H1 (cell line): ENCODE measurements around the gene ZBTB16. TPM values are rescaled to one million over a fixed set of nuclear protein-coding genes. Genes with fewer than 3 reads are reported as not detected.

Experiments used
- JUN ChIP-seq: IDR thresholded peaks from 2 replicates; pipeline ENCODE4 v1.6.1; 2011; ENCODE audit warnings: low read depth, mild to moderate bottlenecking, improper control_type of control experiment, low read length
- KDM4A ChIP-seq: IDR thresholded peaks from one replicate; pipeline ENCODE4 v1.7.1; 2012; ENCODE audit warnings: low read depth, mild to moderate bottlenecking, moderate library complexity, low read length, inconsistent platforms; ENCODE audit not compliant: severe bottlenecking
- KDM5A ChIP-seq: fragments of 200-600 bp; IDR thresholded peaks from 2 replicates; pipeline ENCODE4 v1.7.1; 2012; ENCODE audit warnings: mild to moderate bottlenecking, low read length, inconsistent platforms, mixed read lengths
- PHF8 ChIP-seq: fragments of 200-600 bp; sonication (generic); conservative IDR thresholded peaks from 2 replicates; pipeline ENCODE4 v1.7.1; 2012; ENCODE audit warnings: low read depth, mild to moderate bottlenecking, inconsistent platforms, low read length, moderate library complexity
- TAF1 ChIP-seq: IDR thresholded peaks from 2 replicates; pipeline ENCODE4 v1.6.1; 2011; ENCODE audit warnings: mild to moderate bottlenecking, low read depth, low read length
- polyA plus RNA-seq, 7 experiments: library from polyadenylated mRNA; depleted of rRNA in 3 of 7; stranded (reverse) in 5 of 7; unstranded in 2 of 7; fragments of >200 nt in 5 of 7; fragments of 200-250 nt in 2 of 7; gene quantifications; 1 replicate in 5 of 7; 2 replicates in 1 of 7; 4 replicates in 1 of 7; pipeline versions ENCODE4 v1.2.1 to v1.2.3, GENCODE V29; 2011 to 2013; ENCODE audit warnings: missing spikeins in 2 of 7, mixed read lengths in 2 of 7
- total RNA-seq: library from RNA; stranded (reverse); fragmentation: NEBNext Ultra II Directional; extraction: Animal tissue kit (Norgen Biotek cat#: 25700); gene quantifications from 2 replicates; pipeline ENCODE4 v1.2.1, GENCODE V29; 2021

Gene ZBTB16
- total and polyA plus RNA-seq, 2 of the 8 experiments (the other 6 are each of a cell fraction or from before 2014, with no cell fraction given): 0.12 to 0.61 TPM

DNA sequence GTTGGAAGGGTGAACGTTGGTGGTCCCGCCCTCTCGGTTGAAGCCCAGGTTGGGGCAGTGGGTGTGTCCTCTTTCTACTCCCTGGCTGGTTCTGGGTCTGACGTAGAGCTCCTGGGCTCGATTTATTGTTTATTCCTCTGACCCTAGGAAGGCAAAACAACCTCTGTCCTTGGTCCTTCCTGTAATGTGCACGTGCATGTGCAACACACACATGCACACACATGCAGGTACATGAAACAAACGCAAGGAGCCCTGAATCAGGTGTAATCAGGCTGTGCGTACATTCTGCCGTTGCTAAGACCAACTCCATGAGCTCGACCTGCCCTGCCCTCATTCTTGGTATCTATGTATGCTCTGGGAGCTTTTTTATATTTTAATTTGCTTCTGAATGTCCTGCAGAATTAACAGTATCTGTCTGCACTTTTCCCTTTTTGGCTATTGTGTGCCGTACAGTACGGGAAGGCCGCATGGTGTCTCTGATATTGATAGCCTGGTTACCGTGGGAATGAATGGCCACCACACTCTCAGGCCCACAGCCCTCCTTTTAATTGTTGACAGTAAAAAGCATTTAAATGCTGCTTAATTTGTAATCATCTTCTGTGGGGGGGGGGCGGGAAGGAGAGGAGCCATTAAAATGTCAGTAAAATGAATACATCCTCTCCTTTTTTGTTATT lies 170.7 kb downstream of the ZBTB16 start (continued):
- TF ChIP-seq KDM4A: no peak
- no peak for TF ChIP-seq KDM5A
- TF ChIP-seq JUN: no peak
- no peak for TF ChIP-seq TAF1
- TF ChIP-seq PHF8: no peak
